GM19025 (cell line): ENCODE results near the gene RIPOR3.
"Not testable (repeated sequence)": the region's sequence is repeated elsewhere in the genome, so short reads cannot be mapped to it uniquely, and the experiment has no call there.

Source experiments
- ATAC-seq: cut with Tn5 transposase; IDR thresholded peaks from one replicate; pipeline ENCODE4 v1.9.1; 2021; ENCODE audit warnings: mild to moderate bottlenecking, low read depth, moderate library complexity; ENCODE audit not compliant: unreplicated experiment

The RIPOR3 gene

DNA sequence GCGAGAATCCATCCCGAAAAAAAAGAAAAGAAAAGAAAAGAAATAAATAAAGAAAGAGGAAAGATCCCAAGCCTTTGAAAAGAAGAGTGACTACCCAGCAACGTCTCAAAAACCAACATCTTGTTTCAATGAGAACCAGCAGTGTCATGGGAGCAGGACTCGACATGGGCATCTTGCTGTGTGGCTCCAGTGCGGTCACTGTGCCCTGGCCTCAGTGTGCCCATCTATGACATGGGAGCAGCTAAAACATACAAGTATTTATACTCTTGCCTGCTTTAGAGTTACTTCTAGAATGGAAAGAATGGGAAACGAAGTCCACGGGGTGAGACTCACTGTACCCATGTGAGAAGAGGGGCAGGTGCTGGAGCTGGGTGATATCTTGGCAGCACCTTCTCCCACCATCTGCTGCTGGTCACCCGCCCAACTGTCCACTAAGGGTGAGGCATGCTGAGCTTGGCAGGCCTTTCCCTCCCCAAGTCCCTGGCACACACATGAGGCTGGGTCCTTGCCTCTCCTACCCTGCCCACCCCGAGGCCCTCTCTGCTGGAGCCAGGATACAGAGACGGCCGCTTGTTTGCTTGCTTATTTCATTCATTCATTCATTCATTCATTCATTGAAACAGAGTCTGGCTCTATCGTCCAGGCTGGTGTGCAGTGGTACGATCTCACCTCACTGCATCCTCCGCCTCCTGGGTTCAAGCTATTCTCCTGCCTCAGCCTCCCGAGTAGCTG is 77.7 kb downstream of the RIPOR3 start:
- no peak for ATAC-seq

DNA sequence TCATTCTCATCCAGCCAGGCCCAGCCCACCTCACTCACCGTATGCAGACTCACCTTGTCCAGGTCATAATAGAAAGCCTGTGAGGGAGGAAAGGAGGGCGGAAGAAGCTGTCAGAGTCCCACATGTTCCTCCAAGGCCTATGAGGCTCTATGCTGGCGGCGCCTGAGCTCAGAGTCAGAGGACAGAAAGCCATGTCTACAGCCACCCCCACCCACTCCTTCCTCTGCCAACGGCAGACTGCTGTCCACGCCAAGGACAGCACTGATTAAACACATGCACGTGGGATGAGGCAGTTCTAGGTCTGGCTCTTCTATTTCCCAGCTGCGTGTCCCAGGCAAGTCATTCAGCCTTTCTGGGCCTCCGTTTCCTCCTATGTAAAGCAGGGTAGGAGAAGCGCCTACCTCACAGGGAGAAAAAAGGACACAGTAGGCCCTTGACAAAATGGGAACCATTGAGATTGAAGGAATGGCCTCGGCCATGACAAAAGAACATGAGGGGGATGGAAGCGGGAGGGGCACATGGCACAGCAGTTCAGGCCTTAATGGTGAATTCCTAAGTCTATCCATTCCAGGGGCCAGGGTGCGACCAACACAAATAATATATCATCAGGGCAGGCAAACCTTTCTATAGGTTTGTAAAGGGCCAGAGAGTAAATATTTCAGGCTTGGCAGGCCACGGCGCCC is 80.1 kb downstream of the RIPOR3 start:
- no peak for ATAC-seq

DNA sequence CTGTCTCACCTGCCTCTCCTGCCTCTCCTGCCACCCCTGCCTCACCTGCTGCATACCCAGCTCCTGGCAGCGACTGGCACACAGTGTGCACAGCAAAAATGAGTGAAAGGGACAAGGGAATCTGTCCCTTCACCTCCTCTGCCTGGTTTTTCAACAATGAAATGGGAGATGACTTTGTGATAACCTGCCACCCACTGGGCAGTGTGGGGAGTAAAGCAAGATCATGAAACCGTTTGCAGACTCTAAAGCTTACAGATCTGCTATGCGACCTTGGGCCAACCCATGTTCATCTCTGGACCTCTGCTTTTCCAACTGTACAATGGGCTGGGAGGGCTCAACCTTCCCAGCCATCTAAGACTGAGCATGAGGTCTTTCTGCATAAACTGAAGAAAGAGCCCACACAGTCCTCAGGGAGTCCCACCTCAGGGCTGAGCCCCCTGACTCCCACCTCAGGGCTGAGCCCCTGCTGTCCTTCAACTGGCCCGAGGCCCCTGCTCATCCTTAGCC is 81.1 kb downstream of the RIPOR3 start:
- no peak for ATAC-seq

DNA sequence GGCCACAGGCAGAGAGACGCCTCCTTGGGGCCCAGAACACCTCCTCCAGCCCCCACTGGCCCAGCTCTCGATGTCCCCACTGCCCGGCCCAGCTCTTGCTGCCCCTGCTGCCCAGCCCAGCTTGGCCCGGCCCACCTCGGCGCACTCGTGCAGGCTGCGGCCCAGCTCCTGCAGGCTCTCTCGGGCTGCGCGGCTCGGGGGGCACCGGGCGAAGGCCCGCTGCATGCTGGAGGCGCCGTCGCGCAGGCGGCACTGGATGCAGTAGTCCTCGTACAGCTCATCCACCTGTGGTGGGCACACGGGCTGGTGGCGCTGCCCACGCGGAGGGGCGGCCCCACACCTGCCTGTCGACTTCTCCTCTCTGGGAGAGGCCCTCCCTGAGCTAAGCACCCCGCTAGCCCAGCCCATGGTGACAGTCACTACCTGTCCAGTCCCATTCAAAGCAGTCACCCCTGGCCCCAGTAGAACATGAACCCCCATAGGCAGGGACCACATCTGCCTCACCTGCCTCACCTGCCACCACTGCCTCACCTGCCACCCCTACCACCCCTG is 81.8 kb downstream of the RIPOR3 start:
- ATAC-seq, result no peak

DNA sequence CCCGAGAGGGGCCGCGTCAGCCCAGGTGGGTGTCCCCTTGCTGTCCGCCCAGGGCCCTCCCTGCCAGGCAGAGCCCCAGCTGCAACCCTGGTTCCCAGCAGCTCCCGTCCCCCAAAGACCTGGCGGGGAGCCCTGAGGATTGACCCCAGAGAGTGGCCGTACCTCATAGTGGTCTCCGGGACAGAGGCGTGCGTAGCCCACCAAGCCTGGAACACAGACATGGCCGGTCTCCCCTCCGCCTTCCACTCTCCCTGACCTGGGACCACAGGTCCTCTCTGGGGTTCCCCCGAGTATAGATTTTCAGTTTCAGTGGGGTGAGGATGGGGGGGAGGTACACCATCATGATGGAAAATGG is 82.6 kb downstream of the RIPOR3 start:
- no peak for ATAC-seq

DNA sequence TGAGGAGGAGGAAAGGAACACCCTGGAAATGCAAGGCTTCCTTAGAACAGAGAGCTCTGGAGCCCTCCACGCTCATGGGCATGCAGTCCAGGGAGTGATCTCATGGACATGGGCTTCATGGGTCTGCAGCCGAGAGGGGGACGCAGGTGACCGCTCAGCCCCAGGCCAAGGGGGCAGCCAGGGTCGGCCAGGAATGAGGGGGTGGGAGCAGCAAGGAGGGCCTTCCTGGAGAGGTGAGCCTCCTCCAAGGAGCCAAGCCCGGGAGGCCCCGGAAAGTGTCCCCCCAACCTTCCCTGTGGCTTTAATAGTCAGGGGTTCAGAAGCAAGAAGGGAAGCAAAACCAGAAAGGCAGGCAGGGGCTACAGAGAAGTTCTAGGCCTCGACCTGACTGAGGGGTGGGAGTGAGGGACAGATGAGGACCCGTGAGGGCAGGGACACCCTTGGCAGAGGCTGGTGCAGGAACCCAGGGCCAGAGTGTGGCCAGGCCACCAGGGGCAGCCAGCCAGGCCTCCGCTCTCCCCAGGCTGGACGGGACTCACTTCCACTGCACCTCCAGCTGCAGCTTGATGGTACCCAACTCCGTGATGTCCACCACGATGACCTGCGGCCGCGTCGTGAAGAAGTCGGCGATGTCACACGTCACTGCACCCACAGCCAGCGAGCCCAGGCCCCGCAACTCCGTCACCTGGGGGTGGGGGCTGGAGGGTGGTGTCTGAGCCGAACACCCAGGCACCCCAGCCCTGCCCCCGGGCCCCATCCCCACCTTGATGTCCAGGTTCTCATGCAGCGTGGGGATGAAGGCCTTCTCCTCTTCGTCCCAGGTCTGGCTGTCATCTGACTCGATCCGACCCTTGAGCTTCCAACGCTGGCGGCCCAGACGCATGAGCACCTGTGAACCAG is 83.2 kb downstream of the RIPOR3 start:
- no peak for ATAC-seq

DNA sequence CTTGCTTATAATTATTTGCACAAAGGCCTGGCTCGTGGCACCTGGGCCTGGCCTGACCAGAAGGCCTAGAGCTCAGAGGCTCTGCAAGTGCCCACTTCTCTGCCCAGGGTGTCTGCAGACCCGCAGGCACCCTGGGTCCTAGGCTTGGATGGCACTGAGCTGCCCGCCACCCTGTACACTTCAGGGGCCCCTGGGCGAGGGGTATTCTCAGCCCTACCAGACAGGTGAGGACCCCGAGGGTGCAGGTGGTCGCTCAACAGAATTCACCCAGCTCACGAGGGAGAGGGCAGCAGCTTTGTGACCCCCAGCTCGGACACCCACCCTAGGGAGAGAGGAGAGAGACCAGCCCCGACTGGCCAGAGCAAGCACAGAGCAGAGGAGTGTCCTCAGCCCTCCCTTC is 83.9 kb downstream of the RIPOR3 start:
- ATAC-seq, result no peak

DNA sequence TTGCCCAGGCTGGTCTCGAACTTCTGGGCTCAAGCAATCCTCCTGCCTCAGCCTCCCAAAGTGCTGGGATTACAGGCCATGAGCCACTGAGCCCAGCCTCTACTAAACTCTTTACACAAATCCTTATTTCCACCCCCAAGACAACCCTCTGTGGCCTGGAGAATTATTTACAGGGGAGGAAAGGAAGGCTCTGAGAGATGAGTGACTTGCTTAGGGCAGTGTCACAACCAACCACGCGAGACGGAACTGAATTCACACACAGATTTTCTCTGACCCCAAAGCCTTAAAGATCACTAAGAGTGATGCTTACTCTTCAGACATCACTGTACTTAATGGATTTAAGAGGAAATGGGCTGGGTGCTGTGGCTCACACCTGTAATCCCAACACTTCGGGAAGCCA is 86.2 kb downstream of the RIPOR3 start:
- no peak for ATAC-seq

DNA sequence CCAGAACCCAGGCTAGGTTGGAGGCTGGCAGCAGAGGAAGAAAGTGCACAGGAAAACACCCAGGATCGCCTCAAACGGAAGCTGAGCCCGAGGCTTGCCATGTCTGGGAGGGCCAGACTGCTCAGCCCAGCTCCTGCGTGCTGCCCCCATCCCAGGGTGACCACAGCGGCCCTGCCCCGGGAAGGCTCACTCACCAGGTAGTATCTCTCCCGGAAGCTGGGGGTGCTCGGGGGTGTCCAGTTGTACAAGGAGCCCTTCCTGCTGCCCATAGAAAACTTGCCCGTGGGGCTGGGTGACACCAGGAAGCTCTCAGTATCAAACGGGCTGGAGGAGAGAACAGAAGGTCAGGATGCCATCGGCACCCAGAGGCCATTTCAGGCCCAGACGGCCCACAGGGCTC is 86.9 kb downstream of the RIPOR3 start:
- no peak for ATAC-seq

DNA sequence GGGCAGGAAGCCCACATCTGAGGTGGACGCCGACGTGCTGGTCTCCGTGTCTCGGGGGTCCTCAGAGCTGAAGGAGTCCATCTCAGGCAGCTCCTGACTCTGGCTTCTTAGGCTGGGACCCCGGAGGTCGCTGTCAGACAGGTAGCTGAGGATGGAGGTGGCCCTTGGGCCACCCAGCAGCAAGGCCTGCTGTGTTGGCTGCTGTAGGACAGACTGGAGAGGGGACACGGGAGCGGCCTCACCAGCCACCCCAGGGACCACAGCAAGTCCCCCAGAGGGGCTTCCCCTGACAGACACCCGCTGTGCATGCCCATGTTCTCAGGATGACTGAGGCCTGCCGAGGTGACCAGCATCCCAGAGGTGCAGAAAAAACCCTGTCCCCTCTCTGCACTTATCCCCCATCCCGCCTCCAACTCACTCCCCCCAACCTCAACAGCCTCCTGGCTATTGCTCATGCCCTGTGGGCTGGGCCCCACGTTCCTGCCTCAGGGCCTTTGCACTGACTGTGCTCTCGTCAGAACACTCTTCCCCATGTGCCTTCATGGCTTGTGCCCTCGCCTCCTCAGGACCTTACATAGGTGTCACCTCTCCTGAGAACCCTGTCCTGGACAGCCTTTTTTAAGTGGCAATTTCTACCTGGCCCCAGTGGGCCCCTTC is 88.8 kb downstream of the RIPOR3 start:
- no peak for ATAC-seq

DNA sequence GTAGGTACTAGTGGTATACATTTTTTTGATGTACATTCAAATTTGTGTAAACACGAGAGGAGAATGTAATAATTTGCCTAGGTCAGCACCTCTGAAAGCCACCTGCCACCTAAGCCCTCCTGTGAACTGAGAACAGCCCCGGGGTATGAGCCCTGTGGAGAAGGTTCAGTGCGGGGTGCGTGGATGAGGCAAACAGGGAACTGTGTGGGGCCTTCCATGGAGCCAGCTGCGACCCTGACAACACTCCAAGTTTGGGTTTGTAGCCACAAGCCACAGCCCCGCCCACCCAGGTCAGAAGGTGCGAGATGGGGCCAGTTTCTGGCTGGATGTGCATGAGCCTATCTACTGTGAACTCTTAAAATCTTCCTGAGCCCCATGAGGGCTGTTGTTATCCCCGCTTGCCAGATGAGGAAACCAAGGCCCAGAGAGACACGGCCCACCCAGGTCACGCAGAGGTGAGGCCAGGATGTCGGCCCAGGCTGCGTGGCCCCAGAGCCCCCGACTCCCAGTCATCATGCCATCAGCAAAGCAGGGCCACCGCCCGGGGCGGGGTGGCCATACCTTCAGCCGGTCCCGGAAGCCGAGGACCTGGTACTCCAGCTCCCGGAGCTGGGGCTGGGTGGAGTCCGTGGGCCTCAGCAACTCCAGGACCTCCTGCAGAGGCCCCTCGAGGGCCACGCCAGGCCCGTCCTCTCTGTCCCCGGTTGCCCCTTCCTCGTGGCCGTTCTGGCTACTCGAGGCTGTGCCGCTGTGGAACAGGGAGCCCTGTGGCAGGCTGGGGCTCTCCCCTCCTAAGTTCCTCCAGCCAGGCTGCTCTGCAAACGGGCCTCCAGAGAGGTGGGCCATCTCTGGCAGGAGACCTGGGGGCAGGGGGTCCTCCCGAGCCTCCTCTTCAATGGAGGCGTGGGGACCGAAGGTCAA is 89.6 kb downstream of the RIPOR3 start:
- no peak for ATAC-seq

DNA sequence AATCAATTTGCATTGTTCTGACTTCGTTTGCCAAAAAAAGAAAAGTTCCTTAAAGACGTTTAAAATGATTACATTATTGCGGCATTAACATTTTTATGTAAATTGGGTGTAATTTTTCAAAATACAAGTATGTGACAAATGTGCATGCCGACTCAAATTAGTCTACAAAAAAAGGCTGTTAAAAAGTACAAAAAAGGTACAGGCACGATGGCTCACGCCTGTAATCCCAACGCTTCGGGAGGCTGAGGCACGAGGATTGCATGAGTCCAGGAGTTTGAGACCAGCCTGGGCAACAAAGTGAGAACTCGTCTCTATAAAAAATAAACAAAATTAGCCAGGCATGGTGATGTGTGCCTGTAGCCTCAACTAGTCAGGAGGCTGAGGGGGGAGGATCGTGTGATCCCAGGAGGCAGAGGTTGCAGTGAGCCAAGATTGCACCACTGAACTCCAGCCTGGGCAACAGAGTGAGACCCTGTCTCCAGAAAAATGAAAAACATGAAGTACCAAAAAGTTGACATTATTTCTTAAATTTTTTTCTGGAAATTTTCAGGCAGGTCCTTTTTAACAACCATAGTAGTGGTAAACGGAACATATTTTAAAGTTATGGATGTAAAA is 91.0 kb downstream of the RIPOR3 start:
- ATAC-seq, result no peak

DNA sequence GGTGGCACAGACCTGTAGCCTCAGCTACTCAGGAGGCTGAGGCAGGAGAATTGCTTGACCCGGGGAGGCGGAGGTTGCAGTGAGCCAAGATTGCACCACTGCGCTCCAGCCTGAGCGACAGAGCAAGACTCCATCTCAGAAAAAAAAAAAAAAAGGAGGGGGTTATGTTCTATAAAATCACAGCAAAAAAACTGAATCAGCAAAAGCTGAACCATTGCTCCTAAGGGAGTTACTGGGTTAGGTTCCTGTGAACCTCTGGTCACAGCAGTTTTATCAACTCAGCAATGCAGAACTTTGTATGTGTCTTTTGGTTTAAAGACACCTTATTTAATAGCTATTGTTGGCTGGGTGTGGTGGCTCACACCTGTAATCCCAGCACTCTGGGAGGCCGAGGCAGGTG is 92.6 kb downstream of the RIPOR3 start:
- ATAC-seq, result not testable (repeated sequence)

DNA sequence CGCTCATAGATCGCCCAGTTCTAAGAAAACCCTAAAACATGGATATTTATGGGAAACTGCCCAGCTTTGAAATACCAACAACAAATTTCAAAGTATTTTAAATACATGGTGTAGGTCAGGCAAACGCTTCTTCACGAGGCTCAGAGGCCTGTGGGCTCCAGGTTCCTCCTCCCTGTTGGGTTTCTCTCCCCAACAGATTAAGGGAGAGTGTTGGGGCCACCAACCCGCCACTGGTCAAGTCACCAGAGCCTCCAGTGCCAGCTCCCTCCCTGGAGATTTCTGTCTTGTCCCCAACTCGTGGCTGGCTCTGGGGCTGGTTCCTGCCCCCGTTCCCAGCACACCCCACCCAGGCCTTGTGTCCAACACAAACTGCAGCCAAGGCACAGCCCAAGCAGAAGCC is 93.3 kb downstream of the RIPOR3 start:
- no peak for ATAC-seq

DNA sequence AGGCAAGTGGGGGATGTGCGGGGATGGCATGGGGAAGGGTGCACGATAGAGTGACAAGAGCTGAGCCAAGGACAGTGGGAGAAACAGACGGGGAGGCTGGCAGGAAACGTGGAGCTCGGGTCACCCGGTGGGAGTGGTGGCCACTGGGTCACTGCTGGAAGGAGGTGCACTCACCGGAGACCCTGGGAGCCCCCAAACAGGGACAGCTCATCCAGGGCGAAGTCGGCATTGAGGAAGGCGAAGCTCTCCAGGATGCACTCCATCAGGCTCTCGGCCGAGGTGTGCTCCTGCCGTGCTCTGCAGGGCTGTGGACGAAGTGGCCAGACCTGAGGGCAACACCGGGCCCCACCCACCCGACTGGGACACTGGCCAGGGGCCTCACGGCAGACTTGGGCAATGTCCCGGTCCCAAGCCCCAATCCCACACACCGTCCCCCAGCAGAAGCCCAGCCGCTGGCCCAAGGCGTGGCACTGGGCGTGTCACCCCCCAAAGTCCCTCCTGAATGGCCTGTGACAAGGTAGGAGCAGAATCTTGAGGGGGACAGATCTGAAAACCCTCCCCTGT is 93.9 kb downstream of the RIPOR3 start:
- ATAC-seq, result no peak

DNA sequence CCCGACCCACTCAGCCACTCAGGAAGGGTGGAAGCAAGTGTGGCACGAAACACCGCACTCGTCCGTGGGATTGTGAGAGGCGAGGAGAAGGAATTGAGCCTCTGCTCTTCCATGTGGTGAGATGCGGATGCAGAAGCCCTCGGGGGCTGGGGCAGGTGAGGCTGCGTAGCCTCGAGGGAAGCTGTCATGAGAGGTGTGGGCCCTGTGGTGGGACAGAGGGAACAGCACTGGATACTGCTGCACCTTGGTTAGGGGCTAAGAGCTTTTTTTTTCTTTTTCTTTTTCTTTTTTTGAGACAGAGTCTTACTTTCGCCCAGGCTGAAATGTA is 94.7 kb downstream of the RIPOR3 start:
- no peak for ATAC-seq

DNA sequence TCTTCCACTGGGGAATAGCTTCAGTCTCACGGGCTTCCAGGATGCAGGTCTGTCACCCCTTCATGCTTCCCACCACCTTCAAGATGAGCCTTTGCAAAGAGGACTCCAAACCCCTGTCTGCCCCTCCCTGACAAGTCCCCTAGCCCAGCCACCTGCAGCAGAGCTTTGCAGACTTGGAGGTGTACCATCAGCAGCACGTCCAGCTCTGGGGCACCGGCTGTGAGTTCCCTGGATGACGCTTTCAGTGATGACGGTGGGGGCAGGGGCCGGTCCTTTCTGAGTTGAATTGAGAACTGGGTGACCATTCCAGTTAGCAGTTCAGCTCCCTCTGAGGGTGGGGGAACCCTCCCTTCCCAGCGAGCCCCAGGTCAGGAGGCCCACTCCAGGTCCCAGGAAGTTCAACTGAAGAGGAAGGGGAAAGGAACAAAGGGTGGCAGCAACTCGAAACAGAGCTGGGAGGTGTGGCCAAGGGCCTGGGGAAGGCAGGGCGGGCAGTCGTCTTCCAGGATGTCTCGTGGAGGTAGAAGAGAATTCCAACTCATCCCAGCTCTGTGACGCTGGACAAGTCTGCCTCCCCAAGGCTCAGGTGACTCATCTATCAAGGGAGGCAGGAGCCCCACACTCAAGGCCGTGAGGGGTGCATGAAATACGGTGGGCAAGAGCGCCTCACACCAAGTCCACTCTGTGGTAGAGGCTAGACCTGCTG is 95.2 kb downstream of the RIPOR3 start:
- no peak for ATAC-seq

DNA sequence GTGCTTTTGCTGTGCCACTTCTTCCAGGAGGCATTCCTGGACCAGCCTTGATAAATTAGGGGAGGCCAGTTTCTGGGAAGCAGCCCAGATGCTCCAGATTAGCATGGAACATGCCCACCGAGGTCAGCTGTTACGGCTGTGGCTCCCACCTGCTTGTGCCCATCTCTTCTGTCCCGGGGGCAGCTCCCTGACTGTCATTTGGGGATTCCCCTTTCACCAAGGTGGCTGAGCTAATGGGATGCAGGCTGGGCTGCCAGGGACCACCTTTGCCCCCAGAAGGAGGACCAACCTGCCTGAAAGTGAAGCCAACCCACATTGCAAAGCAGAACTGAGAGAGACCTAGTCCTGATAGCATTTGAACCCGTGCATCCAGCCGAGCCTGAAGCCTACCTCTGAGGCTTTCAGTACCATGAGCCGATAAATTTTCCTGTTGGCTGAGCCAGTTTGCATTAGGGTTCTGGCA is 95.9 kb downstream of the RIPOR3 start:
- ATAC-seq, result no peak
